Psoas muscle (tissue), 8 donors: ENCODE measurements around the gene SIPA1L2. TPM values are rescaled to one million over a fixed set of nuclear protein-coding genes. Genes with fewer than 3 reads are reported as not detected.

Source experiments
- ATAC-seq, 4 donors: fragments of 200-7000 bp; cut with Tn5 transposase; one replicate each; pipeline ENCODE4 v1.9.1; 2020; ENCODE audit warnings: moderate library complexity in 3 of 4, mild to moderate bottlenecking in 2 of 4
- DNase-seq, 2 donors: peaks; one replicate each; pipeline ENCODE4 v3.0.0-alpha.2; 2020
- H3K27ac ChIP-seq: fragments of 200-600 bp; one replicate; pipeline ENCODE4 v1.8.0; 2022
- H3K27me3 ChIP-seq, 3 donors: fragments of 200-600 bp in 1 of 3; one replicate each; pipeline versions ENCODE4 v1.6.1 to v1.8.0; 2013 to 2022; ENCODE audit warnings: low read length in 2 of 3, mild to moderate bottlenecking in 2 of 3, moderate library complexity in 1 of 3; ENCODE audit not compliant: insufficient read depth in 3 of 3
- H3K36me3 ChIP-seq, 2 donors: fragments of 200-600 bp in 1 of 2; one replicate each; pipeline versions ENCODE4 v1.6.1 to v1.8.0; 2013 to 2022; ENCODE audit warnings: low read depth in 1 of 2, mild to moderate bottlenecking in 1 of 2, moderate library complexity in 1 of 2; ENCODE audit not compliant: insufficient read depth in 1 of 2
- H3K4me1 ChIP-seq: fragments of 200-600 bp; one replicate; pipeline ENCODE4 v1.8.0; 2022
- H3K4me3 ChIP-seq: fragments of 200-600 bp; one replicate; pipeline ENCODE4 v1.8.0; 2022; ENCODE audit warnings: mild to moderate bottlenecking
- H3K9me3 ChIP-seq: fragments of 200-600 bp; one replicate; pipeline ENCODE4 v1.8.0; 2022
- CTCF ChIP-seq: fragments of 200-600 bp; IDR thresholded peaks from one replicate; pipeline ENCODE4 v1.8.0; 2022; ENCODE audit warnings: antibody characterized with exemption
- WGBS, 3 donors: extraction: QIAGEN DNeasy Blood & Tissue Kit; methylation state at CpG; one replicate each; pipeline versions ENCODE4 v1.1.6 to v1.1.7; 2013; 5-methylcytosine and 5-hydroxymethylcytosine counted together
- intact Hi-C, 2 donors: fragments of 100-400 bp; cut with DNase I; formaldehyde crosslinking; loops; one replicate each; pipeline versions ENCODE4 v1.11.0 to v1.14.2; 2022
- polyA plus RNA-seq, 3 donors: library from polyadenylated mRNA; stranded (reverse); fragments of 200-250 nt; gene quantifications; one replicate each; pipeline ENCODE4 v1.2.3, GENCODE V29; 2013
- total RNA-seq, 4 donors: library from RNA; stranded (reverse); fragmentation: NEBNext Ultra II Directional in 2 of 4; extraction: Animal tissue kit (Norgen Biotek cat#: 25700) in 2 of 4; gene quantifications; one replicate each; pipeline versions ENCODE4 v1.2.1 to v1.2.4, GENCODE V29; 2021 to 2023
- donor health status: healthy with polysubstance abuse.
- donor health status: DM: no; HTN: no; CAD: no; lungs with moderate emphysema.
- donor health status: Bipolar disorder and iron deficiency.
- donor health status: healthy.
- donor health status: DM: yes; HTN: yes; CAD: no.
- donor health status: DM: no; HTN: no; CAD: no.
- donor health status: DM: no; HTN: no; CAD: no.
- donor health status: DM: yes; HTN: yes; CAD: no.

Gene SIPA1L2
- total and polyA plus RNA-seq, 7 donors: 4.3 to 54.4 (median 9.4) TPM

GRCh38 chr1:232657426-232658005 is 27.6 kb upstream of the SIPA1L2 start:
- Histone ChIP-seq H3K9me3 (no peaks in the 10 kb centered on the region), H3K4me3 (no peak overlapping the region), H3K27ac (no peak overlapping the region), H3K27me3 (no peaks in the 10 kb centered on the region), H3K4me1 (peaks cover 6% of the 10 kb centered on the region), H3K36me3 (no peaks in the 10 kb centered on the region)
- intact Hi-C loops: no loop called here
- WGBS, 3 donors: 66 to 76% (median 69%) methylated on average over 3 of the region's 3 CpGs
- TF ChIP-seq CTCF: no peak
- no peak for ATAC-seq
- no peak for DNase-seq

DNA sequence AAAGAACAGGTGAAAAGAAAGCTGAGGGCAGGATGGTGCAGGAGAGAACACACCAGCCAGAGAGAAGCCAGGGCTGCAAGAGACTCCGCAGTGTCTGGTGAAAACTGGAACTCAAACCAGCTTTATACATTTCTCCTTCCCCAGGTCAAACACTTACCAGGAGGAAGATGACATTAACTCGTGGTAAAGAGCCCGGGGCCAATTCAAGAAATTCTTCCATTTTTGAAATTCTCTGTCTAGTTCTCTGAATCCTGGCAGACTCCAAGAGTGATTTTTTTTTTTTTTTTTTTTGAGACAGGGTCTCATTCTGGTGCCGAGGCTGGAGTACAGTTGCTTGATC is 25.8 kb upstream of the SIPA1L2 start:
- no peak overlapping the region for H3K4me3 ChIP-seq
- H3K27ac ChIP-seq: no peak overlapping the region
- intact Hi-C loops: no loop called here
- WGBS, 3 donors: 85 to 94% (median 88%) methylated on average over 3 to 4 of the region's 4 CpGs
- H3K36me3 ChIP-seq: no peaks in the 10 kb centered on the region
- H3K27me3 ChIP-seq: no peaks in the 10 kb centered on the region
- DNase-seq: no peak
- TF ChIP-seq CTCF: no peak
- H3K9me3 ChIP-seq: no peaks in the 10 kb centered on the region
- peaks cover 6% of the 10 kb centered on the region for H3K4me1 ChIP-seq
- no peak for ATAC-seq

GRCh38 chr1:232655028-232655745 is 25.3 kb upstream of the SIPA1L2 start:
- H3K9me3 ChIP-seq: no peaks in the 10 kb centered on the region
- intact Hi-C loops: no loop called here
- 48 to 78% (median 59%) methylated on average over 5 of the region's 5 CpGs for WGBS, 3 donors
- no peaks in the 10 kb centered on the region for H3K36me3 ChIP-seq
- peaks cover 6% of the 10 kb centered on the region for H3K4me1 ChIP-seq
- H3K27me3 ChIP-seq: no peaks in the 10 kb centered on the region
- no peak for ATAC-seq
- no peak for DNase-seq
- H3K4me3 ChIP-seq: no peak overlapping the region
- TF ChIP-seq CTCF: no peak
- no peak overlapping the region for H3K27ac ChIP-seq

DNA sequence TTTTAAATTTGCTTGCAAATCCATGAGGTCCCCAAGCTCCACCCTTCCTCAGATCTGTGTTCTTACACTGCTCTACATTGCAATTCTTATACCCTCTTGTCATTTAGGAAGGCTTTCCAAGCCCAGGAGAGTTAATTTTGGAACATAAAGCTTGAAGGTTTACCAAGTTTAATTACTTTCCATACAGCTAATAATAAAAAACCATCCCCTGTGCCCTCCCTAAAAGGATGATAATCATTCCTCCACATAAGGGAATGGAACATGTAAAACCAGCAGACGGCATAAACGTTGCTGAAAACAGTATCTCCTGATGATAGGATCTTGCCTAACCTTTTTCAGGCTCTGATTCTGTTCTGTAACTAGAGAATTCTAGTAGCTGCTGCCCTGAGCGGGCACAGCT is 23.9 kb upstream of the SIPA1L2 start:
- 41 to 72% (median 51%) methylated on average over 3 of the region's 3 CpGs for WGBS, 3 donors
- no peaks in the 10 kb centered on the region for H3K36me3 ChIP-seq
- ATAC-seq (no peak), DNase-seq (no peak)
- intact Hi-C loops: no loop called here
- TF ChIP-seq CTCF: no peak
- peaks cover 6% of the 10 kb centered on the region for H3K4me1 ChIP-seq
- no peak overlapping the region for H3K4me3 ChIP-seq
- H3K9me3 ChIP-seq: no peaks in the 10 kb centered on the region
- H3K27me3 ChIP-seq: no peaks in the 10 kb centered on the region
- no peak overlapping the region for H3K27ac ChIP-seq

DNA sequence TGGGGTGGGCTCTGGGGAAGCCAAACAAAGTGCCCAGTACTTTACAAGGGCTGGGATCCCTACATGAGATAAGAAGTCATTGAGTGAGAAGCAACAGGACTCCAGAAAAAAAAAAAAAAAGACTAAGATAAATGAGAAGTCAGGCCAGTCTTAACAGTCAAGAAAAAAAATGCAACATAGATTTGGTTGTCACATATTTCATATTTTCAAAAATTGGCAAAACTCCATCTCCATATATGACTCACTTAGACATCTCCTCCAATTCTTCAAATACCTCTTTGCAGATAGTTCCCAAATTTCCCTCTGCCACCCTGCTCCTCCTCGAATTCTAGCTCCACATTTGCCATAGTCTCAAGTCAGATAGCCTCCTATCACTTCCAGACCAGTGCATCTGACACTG is 20.9 kb upstream of the SIPA1L2 start:
- 68 to 89% (median 84%) methylated on average over 1 of the region's 1 CpG for WGBS, 3 donors
- no peak for DNase-seq
- Histone ChIP-seq H3K36me3 (no peaks in the 10 kb centered on the region), H3K9me3 (no peaks in the 10 kb centered on the region), H3K4me3 (no peak overlapping the region), H3K27ac (no peak overlapping the region), H3K4me1 (peaks cover 6% of the 10 kb centered on the region), H3K27me3 (no peaks in the 10 kb centered on the region)
- ATAC-seq: no peak
- intact Hi-C loops: no loop called here
- TF ChIP-seq CTCF: no peak
